HL-60 (cell line): Measurements from ENCODE around the gene DACT3.

ENCODE experiments used
- DNase-seq, 2 experiments: peaks; one replicate each; pipeline ENCODE4 v3.0.0-alpha.2; 2010 to 2020; ENCODE audit warnings: low read depth in 1 of 2, low spot score in 1 of 2
- H3K27ac ChIP-seq: fragments of 250-450 bp; sonication (Bioruptor Pico); replicated peaks from 2 replicates; pipeline ENCODE4 v1.5.1; 2020; ENCODE audit warnings: mild to moderate bottlenecking, moderate library complexity
- H3K27me3 ChIP-seq: fragments of 250-450 bp; sonication (Bioruptor Pico); 2 replicates; pipeline ENCODE4 v1.5.1; 2021; ENCODE audit warnings: mild to moderate bottlenecking, moderate library complexity; ENCODE audit not compliant: insufficient read depth, poor library complexity, severe bottlenecking
- H3K4me3 ChIP-seq: replicated peaks from 2 replicates; pipeline ENCODE4 v1.5.1; 2011; ENCODE audit warnings: mild to moderate bottlenecking, control low read depth, low read length; ENCODE audit not compliant: insufficient read depth
- GABPA ChIP-seq: IDR thresholded peaks from 2 replicates; pipeline ENCODE4 v1.6.1; 2012; ENCODE audit warnings: low read depth
- POLR2AphosphoS5 ChIP-seq: IDR thresholded peaks from 2 replicates; pipeline ENCODE4 v1.6.1; 2012; ENCODE audit warnings: low read depth
- SPI1 ChIP-seq: IDR thresholded peaks from 2 replicates; pipeline ENCODE4 v1.6.1; 2012; ENCODE audit warnings: low read depth, mild to moderate bottlenecking, borderline replicate concordance
- TF ChIP-seq, protein P1 (sequence below): IDR thresholded peaks from one replicate; pipeline ENCODE4 v1.5.1; 2011; ENCODE audit warnings: low read length, control low read depth, inconsistent platforms; ENCODE audit not compliant: insufficient read depth
- TF ChIP-seq, protein P2 (sequence below): IDR thresholded peaks from 2 replicates; pipeline ENCODE4 v1.6.1; 2012; ENCODE audit warnings: low read depth; ENCODE audit not compliant: insufficient replicate concordance

Gene DACT3

DNA sequence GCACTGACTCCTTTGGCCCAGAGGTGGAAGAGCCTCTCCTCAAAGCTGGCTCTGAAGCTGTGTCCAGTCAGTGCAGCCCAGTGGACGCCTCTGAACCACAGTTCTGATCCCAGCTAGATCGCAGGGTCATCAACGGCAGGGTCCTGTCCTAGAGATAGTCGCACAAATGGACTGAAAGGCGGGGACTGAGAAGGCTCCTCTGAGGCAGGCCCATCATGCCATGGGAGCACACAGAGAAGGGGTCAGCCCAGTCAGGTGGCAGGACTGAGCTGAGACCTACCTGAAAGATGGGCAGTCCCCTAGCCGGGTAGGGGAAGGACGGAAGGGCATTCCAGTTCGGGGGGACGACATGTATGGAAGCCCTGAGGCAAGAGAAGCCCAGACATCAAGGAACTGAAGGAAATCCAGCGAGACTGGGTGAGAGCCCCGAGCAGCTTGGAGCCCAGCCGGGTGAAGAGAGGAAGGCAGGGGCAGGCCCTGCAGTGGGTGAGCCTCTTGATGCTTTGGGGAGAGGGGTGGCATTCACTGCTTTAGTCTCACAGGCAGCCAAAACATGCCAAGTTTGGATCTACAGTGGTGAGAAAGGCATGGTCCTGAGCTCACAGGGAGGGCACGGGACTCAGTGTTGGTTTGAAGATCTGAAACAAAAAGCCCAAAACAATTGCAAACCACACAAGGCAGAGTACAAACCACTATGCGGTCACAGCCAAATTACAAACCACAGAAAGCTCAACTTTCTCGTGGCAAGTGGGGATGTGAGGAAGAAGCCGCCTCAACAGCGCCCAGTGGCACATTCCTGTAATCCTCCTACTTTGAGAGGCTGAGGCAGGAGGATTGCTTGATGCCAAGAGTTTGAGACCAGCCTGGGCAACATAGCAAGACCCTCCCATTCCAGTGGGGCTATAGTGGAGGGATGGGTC is 49.9 kb downstream of the DACT3 start:
- DNase-seq = peak in 1 of 2 experiments; percentile 68
- no peak overlapping the region for H3K27ac ChIP-seq
- H3K4me3 ChIP-seq = no peak overlapping the region
- no peaks in the 10 kb centered on the region for H3K27me3 ChIP-seq
- TF ChIP-seq POLR2AphosphoS5 (no peak), SPI1 (no peak), GABPA (no peak)
- TF ChIP-seq, protein P1, sequence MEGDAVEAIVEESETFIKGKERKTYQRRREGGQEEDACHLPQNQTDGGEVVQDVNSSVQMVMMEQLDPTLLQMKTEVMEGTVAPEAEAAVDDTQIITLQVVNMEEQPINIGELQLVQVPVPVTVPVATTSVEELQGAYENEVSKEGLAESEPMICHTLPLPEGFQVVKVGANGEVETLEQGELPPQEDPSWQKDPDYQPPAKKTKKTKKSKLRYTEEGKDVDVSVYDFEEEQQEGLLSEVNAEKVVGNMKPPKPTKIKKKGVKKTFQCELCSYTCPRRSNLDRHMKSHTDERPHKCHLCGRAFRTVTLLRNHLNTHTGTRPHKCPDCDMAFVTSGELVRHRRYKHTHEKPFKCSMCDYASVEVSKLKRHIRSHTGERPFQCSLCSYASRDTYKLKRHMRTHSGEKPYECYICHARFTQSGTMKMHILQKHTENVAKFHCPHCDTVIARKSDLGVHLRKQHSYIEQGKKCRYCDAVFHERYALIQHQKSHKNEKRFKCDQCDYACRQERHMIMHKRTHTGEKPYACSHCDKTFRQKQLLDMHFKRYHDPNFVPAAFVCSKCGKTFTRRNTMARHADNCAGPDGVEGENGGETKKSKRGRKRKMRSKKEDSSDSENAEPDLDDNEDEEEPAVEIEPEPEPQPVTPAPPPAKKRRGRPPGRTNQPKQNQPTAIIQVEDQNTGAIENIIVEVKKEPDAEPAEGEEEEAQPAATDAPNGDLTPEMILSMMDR = no peak
- TF ChIP-seq, protein P2, sequence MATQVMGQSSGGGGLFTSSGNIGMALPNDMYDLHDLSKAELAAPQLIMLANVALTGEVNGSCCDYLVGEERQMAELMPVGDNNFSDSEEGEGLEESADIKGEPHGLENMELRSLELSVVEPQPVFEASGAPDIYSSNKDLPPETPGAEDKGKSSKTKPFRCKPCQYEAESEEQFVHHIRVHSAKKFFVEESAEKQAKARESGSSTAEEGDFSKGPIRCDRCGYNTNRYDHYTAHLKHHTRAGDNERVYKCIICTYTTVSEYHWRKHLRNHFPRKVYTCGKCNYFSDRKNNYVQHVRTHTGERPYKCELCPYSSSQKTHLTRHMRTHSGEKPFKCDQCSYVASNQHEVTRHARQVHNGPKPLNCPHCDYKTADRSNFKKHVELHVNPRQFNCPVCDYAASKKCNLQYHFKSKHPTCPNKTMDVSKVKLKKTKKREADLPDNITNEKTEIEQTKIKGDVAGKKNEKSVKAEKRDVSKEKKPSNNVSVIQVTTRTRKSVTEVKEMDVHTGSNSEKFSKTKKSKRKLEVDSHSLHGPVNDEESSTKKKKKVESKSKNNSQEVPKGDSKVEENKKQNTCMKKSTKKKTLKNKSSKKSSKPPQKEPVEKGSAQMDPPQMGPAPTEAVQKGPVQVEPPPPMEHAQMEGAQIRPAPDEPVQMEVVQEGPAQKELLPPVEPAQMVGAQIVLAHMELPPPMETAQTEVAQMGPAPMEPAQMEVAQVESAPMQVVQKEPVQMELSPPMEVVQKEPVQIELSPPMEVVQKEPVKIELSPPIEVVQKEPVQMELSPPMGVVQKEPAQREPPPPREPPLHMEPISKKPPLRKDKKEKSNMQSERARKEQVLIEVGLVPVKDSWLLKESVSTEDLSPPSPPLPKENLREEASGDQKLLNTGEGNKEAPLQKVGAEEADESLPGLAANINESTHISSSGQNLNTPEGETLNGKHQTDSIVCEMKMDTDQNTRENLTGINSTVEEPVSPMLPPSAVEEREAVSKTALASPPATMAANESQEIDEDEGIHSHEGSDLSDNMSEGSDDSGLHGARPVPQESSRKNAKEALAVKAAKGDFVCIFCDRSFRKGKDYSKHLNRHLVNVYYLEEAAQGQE = no peak

DNA sequence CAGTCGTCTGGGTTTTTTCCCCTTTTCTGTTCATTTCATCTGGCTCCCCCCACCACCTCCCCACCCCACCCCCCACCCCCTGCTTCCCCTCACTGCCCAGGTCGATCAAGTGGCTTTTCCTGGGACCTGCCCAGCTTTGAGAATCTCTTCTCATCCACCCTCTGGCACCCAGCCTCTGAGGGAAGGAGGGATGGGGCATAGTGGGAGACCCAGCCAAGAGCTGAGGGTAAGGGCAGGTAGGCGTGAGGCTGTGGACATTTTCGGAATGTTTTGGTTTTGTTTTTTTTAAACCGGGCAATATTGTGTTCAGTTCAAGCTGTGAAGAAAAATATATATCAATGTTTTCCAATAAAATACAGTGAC is 50.6 kb downstream of the DACT3 start:
- H3K27ac ChIP-seq = no peak overlapping the region
- H3K4me3 ChIP-seq = no peak overlapping the region
- TF ChIP-seq GABPA = no peak
- TF ChIP-seq, protein P1 = no peak
- TF ChIP-seq SPI1 = no peak
- TF ChIP-seq, protein P2 = no peak
- no peak for TF ChIP-seq POLR2AphosphoS5
- H3K27me3 ChIP-seq = no peaks in the 10 kb centered on the region
- no peak for DNase-seq

DNA sequence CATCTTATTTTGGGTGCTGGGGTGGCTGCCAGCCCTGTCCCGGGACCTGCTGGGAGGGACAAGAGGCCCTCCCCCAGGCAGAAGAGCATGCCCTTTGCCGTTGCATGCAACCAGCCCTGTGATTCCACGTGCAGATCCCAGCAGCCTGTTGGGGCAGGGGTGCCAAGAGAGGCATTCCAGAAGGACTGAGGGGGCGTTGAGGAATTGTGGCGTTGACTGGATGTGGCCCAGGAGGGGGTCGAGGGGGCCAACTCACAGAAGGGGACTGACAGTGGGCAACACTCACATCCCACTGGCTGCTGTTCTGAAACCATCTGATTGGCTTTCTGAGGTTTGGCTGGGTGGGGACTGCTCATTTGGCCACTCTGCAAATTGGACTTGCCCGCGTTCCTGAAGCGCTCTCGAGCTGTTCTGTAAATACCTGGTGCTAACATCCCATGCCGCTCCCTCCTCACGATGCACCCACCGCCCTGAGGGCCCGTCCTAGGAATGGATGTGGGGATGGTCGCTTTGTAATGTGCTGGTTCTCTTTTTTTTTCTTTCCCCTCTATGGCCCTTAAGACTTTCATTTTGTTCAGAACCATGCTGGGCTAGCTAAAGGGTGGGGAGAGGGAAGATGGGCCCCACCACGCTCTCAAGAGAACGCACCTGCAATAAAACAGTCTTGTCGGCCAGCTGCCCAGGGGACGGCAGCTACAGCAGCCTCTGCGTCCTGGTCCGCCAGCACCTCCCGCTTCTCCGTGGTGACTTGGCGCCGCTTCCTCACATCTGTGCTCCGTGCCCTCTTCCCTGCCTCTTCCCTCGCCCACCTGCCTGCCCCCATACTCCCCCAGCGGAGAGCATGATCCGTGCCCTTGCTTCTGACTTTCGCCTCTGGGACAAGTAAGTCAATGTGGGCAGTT is 51.2 kb downstream of the DACT3 start:
- no peak overlapping the region for H3K4me3 ChIP-seq
- DNase-seq = no peak
- H3K27ac ChIP-seq = no peak overlapping the region
- no peak for TF ChIP-seq SPI1
- TF ChIP-seq, protein P2 = no peak
- TF ChIP-seq POLR2AphosphoS5 = no peak
- no peak for TF ChIP-seq GABPA
- TF ChIP-seq, protein P1 = no peak
- H3K27me3 ChIP-seq = no peaks in the 10 kb centered on the region
